Posterior vena cava (tissue), 2 donors: ENCODE results near the gene PNPLA6. TPM values are rescaled to one million over a fixed set of nuclear protein-coding genes. Genes with fewer than 3 reads are reported as not detected.
A peak's percentile ranks its signal among the peaks of the same experiment; 100 is the strongest.

Experiments used
- DNase-seq: peaks from one replicate; pipeline ENCODE4 v3.0.0-alpha.2; 2020; ENCODE audit warnings: low spot score
- intact Hi-C, 2 donors: fragments of 100-400 bp; cut with DNase I; formaldehyde crosslinking; loops; one replicate each; pipeline versions ENCODE4 v1.14.1 to v1.14.2; 2022 to 2023
- long read RNA-seq, 2 donors: library from polyadenylated mRNA; unstranded; transcript quantifications; one replicate each; pipeline ENCODE4 v2.0.0, GENCODE V29; 2020 to 2021
- total RNA-seq, 2 donors: library from RNA; stranded (reverse); fragmentation: NEBNext Ultra II Directional; extraction: Animal tissue kit (Norgen Biotek cat#: 25700); gene quantifications; one replicate each; pipeline ENCODE4 v1.2.1, GENCODE V29; 2021
- donor health status: DM: yes; HTN: yes; CAD: no.
- donor health status: DM: yes; HTN: yes; CAD: no.

PNPLA6 gene
- total RNA-seq: 10 to 100 TPM; 78.0 to 79.3 TPM
- long read RNA-seq, donor 1, full-length matches to known transcripts: 1 of 23 reads
- long read RNA-seq, donor 1, partial matches to known transcripts: 16 of 23 reads
- long read RNA-seq, donor 1, other reads (novel, unspliced or antisense): 6 of 23 reads
- long read RNA-seq, donor 2, full-length matches to known transcripts: 2 of 54 reads
- long read RNA-seq, donor 2, partial matches to known transcripts: 43 of 54 reads
- long read RNA-seq, donor 2, other reads (novel, unspliced or antisense): 9 of 54 reads

DNA sequence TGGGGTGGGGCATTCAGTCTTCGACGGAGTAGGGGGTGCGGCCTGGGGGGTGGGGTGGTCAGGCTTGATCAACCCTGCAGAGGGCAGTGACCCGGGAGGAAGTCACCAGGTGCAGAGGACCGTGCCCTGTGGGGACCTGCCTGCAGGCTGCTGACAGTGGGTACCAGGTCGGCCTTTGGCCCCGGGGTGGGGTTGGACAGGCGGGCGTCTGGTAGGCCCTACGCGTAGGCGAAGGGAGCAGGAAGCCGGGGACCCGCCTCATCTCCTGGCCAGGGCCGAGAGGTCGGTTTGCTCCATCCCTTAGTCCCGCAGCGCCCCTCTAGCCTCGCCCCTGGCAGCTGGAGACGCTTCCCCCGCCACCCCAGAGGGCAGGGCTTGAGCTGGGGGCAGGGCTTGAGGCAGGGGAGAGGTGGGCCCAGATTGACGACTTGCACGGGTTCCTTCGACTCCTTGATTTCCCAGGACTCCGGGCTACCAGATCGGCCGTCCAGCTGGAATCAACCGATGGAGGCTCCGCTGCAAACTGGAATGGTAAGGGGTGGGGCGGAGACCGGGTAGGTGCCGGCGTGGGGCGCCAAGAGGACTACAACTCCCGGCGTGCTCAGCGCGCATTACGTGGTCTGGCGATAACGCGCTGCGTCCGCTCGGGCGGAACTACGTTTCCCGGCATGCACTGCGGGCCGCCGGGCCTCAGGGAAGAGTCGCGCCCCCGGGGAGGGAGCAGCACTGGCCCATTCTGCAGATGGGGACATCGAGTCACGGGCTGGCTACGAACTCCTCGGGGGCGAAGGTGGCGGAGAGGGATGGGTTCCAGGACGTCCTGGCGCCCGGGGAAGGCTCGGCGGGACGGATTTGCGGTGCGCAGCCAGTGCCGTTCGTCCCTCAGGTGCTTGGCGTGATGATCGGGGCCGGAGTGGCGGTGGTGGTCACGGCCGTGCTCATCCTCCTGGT is at the start of gene PNPLA6:
TSS of gene PNPLA6 (plus strand) at position 671 of the 951 bp plus-strand sequence. CDS start at position 743, 72 bp downstream.
- peak; percentile 99 for DNase-seq
- intact Hi-C loops: no loop called here

DNA sequence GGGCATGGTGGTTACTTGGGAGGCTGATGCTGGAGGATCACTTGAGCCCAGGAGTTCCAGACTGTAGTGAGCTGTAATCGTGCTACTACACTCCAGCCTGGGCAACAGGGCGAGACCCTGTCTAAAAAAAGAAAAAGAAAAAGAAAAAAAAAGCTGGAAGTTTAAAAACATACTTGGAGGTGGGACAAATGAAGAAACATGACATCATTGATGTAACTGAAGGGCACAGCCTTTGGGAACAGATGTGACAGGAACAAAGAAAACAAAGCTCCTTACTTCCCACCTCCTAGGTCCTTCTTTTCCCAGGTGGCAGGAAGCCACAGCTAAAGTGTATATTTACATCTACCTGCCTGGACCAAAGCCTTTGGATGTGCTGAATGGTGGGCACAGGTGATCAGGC is 48.6 kb upstream of the PNPLA6 start:
- intact Hi-C loops: no loop called here
- DNase-seq: no peak

DNA sequence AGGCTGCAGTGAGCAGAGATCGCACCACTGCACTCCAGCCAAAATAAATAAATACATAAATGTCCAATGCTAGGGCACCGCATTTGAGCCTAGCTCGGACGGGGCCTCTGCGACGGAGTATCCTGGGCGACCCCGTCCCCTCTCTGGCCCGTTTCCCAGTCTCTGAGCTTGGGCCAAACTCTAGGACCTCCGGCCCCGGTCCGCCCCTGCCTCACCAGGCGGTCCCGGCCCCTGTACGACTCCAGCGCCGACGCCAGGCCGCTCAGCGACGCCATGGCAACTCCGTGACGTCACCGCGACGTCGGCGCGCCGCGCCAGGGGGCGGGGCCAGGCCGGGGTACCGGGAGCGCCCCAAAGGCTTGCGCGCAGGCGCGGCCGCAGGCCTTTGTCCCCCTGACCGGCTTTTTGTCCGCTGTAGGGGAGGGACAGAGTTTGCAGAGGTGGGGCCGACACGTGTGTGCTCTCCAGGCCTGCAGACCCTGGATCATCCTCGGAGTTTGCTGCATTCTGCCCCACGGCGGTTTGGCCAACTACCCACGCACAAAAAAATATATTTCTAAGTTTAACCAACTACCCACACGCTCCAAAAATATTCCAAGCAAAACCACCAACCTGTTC is 46.7 kb upstream of the PNPLA6 start, which contains the start of gene PEX11G:
TSS of gene PEX11G (minus strand) at position 300 of the 618 bp plus-strand sequence. CDS start at position 275, 25 bp downstream.
- intact Hi-C loops: no loop called here
- DNase-seq: peak; percentile 97

DNA sequence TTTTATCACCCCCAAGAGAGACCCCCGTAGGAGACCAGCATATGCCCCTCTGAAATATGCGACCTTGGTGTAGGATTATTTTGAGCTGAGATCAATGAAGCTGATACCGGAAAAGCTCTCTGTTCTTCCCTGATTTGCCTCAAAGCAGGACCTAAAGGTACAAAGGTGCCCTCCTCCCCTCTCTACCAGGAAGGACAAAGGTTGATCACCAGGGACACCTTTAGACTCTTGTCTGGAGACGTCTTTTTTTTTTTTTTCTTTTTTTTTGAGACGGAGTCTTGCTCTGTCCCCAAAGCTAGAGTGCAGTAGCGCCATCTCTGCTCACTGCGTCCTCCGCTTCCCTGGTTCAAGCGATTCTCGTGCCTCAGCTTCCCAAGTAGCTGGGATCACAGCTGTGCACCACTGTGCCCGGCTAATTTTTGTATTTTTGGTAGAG is 45.9 kb upstream of the PNPLA6 start:
- intact Hi-C loops: no loop called here
- DNase-seq: no peak

DNA sequence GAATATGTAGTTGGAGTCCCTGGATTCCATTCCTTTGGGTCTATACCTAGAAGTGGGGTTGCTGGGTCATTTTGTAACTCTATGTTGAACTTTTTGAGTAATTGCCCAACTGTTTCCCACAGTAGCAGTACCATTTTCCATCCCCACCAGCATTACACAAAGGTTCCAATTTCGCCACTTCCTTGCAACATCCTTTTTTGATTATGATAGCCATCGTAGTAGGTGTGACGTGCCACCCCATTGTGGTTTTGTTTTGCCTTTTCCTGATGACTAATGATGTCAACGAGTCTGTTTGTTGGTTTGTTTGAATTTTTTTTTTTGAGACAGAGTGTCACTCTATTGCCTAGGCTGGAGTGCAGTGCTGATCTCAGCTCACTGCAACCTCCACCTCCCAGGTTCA is 43.4 kb upstream of the PNPLA6 start:
- intact Hi-C loops: no loop called here
- no peak for DNase-seq

DNA sequence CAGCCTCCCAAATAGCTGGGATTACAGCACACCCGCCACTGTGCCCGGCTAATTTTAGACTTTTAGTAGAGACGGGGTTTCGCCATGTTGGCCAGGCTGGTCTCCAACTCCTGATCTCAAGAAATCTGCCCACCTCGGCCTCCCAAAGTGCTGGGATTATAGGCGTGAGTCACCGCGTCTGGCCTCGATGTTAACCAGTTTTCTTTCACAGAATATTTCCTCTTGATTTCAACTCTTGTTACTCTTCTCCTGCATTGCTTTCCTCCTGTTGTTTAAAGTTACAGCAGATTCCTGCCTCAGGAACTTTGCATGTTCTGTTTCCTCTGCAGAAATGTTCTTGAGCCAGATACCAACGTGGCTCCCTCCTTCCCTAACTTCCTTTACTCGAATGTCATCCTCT is 43.0 kb upstream of the PNPLA6 start:
- DNase-seq: no peak
- intact Hi-C loops: no loop called here

DNA sequence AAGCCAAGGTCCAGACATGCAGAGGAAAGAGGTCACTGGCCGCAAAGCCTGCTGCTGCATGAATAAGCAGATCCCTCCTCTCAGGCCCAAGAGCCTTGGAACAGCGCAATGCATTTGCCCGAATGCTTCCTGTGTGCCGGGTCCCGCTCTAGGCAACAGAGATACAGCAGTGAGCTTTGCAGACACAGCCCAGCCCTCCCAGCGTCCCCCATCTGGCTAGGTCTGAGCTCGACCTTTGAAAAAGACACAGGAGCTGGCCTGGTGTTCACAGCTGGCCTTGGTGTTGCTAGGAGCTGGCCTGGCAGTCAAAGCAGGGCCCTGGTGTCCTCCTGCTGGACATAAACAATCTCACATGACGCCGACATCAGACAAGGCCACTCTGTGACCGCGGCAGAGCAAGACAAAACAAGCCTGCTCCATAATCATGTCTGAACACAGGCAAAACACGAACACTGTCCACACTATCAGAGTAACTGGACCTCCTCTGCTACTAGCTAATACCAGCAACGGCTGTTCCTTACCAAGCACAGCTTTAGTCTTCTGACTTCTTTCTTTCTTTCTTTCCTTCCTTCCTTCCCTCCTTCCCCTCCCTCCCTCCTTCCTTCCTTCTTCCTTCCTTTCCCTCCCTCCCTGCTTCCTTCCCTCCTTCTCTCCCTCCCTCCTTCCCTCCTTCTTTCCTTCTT is 41.0 kb upstream of the PNPLA6 start:
- DNase-seq: no peak
- intact Hi-C loops: no loop called here

DNA sequence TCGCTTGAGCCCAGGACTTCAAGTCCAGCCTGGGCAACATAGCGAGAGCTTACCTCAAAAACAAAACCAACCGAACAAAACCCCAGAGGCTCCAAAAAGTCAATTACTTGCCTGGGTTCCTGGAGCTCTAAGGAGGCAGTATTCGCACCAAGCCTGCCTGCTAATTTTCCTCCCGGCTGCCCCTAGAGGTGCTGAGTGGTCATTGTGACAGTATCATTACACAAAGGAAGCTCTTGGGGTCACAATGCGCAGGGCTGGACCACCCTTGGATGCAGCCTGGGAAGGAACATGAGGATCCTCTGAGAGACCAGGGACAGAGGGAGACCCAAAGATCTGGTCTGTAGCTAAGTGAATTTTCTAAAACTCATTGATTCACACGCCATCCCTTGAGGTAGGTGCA is 38.2 kb upstream of the PNPLA6 start:
- intact Hi-C loops: no loop called here
- DNase-seq: no peak

DNA sequence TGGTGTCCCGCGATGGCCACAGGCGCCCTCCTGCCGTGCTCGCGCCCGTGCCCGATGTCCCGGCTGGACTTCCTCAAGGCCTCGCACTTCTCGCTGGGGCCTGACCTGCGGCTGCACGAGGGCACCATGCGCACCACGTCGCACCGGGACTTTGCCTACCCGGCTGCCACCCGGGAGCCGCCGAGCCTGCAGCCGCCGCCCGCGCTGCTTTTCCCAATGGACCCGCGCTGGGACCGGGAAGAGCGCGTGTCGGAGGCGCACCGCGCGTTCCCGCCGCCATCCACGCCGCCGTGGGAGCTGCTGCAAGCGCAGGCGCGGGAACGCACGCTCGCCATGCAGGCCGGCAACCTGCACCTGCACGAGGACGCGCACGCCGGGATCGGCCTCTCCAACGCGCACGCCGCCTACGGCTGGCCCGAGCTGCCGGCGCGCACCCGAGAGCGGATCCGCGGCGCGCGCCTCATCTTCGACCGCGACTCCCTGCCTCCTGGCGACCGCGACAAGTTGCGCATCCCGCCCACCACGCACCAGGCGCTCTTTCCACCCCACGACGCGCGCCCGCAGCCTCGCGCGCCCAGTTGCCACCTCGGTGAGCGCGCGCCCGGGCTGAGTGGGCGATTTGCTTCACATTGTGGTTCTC is 34.6 kb upstream of the PNPLA6 start:
- no peak for DNase-seq
- intact Hi-C loops: no loop called here

DNA sequence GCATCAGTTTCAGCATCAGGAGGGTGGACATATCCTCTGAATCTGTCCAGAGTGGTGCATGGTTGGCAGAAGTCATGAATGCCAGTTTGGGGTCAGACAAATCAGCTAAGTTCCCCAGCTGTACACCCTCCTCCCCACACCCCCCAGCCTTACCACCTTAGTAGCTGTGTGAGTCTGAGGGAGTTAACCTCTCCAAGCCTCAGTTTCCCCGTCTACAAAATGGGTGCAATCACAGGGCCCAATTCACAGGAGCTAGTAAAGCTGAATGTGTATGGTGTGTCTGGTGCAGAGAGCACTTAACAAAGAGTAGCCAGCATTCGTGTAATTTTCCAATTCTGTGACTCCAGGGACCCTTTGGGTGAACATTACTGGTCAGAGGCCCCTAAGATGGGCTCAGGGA is 33.0 kb upstream of the PNPLA6 start:
- no peak for DNase-seq
- intact Hi-C loops: no loop called here

DNA sequence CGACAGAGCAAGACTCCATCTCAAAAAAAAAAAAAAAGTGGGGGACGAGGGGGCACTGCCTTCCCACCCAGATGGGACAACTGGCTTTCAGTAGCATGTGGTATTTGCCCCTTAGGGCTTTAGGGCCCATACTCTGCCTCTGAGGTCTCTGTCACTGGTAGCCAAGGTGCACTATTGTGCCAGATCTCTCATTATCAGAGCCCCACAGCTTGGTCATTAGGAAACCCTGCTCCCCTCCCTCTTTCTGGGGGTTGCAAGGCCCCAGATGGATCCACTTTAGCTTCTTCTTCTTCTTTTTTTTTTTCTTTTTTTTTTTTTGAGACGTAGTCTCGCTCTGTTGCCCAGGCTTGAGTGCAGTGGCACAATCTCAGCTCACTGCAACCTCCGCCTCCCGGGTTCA is 30.8 kb upstream of the PNPLA6 start:
- DNase-seq: no peak
- intact Hi-C loops: no loop called here

DNA sequence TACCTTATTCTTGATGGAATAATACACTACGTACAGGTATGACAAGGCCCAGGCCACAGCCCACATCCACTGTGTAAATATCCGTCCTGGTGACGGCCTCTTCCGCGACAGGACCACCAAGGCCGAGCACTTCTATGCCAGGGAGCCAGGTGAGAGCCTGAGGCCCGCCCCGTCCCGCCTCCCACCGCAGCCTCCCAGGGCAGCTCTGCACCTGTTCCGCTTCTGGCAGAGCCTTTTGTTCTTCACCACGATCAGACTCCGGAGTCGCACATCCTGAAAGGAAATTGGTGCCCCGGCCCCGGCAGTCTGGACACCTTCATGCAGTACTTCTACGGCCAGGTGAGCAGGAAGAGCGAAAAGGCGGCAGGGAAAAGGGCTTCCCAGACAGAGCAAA is 30.2 kb upstream of the PNPLA6 start:
- intact Hi-C loops: no loop called here
- DNase-seq: no peak

DNA sequence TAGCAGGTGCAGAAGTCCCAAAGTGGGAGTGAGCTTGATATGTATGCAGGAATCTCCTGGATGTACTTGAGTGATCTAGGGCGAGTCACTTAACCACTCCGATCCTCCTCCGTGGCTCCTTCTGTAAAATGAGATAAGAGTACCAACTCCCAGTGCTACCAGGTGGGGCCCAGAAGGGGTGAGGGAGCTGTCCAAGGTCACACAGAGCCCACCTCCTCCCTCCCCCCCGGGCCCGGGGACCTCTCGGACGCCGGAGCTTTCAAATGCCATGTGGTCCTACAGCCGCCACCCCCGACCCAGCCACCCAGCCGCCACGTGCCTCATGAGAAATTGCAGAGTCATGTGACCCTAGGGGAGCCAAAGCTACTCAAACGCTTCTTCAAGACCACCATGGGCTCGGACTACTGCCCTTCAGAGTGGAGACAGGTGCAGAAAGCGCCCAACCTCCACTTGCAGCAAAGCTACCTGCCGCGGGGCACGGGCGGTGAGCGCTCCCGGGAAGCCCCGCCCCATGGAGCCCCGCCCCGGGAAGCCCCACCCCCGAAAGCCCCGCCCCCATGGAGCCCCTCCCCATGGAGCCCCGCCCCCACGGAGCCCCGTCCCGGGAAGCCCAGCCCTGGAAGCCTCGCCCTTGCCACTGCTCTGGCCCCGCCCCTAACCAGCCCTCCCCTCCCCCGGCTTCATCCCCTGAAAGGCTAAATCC is 29.7 kb upstream of the PNPLA6 start:
- no peak for DNase-seq
- intact Hi-C loops: no loop called here

DNA sequence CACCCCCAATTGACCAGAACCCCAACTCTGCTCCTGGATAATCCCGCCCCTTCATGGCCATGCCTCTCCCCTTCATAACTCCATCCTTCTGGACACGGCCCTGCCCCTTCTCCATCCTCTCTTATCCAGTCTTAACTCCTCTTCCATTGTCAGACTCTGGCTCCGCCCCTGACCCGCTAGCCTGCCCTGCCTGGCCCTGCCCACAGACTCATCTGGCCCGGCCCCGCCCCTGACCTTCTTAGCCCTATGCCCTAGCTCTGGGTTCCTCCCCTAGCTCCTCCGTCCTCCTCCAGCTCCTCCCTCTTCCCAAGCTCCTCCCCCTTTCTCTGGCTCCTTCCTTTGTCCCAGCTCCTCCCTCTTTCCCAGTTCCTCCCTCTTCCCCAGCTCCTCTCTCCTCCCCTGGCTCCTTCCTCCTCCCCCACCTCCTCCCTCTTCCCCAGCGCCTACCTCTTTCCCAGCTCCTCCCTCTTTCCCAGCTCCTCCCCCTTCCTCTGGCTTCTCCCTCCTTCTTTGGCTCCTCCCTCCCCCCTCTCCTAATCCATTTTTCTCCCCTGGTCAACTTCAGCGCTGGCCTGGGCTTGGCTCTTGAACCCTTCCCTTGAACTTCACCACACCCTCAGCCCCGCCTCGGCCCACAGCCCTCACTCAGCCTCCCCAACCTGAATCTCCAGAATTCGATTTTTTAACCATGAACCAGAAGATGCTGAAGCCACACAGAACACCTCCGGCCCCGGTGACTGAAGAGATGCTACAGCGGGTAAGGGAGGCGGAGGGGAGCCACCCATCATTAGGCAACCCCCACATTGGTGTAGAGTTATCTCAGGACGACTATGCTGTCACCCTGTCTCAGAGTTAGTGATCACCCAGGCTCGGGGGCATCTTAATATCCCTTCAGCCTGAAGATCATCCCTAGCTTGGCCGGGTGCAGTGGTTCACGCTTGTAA is 28.9 kb upstream of the PNPLA6 start:
- intact Hi-C loops: no loop called here
- peak; percentile 98 for DNase-seq

DNA sequence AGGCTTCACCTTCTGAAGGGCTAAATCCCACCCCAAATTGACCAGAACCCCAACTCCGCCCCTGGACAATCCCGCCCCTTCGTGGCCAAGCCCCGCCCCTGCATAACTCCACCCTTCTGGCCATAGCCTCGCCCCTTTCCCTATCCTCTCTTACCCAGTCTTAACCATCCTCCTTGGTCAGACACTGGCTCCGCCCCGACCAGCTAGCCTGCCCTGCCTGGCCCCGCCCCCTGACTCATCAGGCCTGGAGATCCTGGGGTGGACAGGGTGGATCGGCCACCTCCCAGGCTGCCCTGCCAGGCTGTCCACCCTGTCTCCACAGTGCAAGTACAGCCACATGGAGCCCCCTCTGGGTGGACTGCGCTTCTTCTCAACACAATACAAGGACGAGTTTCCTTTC is 27.6 kb upstream of the PNPLA6 start:
- DNase-seq: peak; percentile 97
- intact Hi-C loops: no loop called here

DNA sequence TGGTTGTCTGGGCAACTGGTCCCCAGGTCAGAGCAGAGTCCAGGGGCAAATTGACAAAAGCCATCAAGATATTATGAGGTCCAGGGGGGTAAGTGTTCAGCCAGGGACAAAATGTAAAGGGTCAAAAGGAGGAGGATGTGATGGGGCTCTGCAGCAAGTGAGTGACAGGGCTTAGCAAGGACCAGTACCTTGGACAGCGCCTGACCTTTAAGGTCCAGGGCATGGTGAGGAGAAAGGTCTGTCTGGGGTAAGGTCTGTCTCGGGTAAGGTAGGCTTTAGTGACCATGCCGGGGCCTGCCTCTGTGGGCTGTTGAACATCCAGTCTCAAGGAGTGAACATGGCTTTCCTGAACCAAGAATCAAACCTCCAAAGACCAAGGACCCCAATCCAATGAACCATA is 25.9 kb upstream of the PNPLA6 start:
- intact Hi-C loops: no loop called here

DNA sequence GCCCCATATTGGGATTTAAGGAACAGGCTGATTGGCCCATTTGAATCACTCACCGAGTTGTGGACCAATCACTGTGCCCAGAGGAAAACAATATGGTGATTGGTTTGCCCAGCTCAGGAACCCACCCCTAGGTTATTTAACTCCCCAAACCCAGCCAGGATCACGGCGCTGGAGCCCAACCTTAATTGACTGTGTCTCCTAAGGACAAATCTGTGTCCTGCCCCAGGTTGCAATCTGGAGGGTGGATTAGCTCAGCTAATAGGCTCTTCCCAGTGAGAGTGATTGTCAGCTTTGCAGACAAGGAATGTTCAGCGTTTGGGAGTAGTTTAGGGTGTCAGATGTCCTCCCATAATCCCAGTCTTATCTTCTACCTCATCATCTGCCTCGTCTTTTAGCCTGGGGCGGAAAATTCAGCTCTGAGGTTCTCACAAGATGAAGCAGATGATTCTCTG is 23.1 kb upstream of the PNPLA6 start:
- intact Hi-C loops: no loop called here
- DNase-seq: no peak

More for the DNA sequence above, 25.9 kb upstream of the PNPLA6 start:
- DNase-seq: no peak
